ENCODE measurements around the gene ITCH.
"Not testable (repeated sequence)": the region's sequence is repeated elsewhere in the genome, so short reads cannot be mapped to it uniquely, and the experiment has no call there.

ITCH gene

GRCh38 chr20:34363465-34364222 lies 571 bp downstream of the ITCH start:
- H3K27ac ChIP-seq: peak overlapping the region; percentile 95 to 97
- TF ChIP-seq CTCF (IDR thresholded peaks at IDR 0.05): no peak
- no peak for DNase-seq (ENCODE audit: low spot score)
- peak overlapping the region; percentile 89 for H3K4me3 ChIP-seq

GRCh38 chr20:34364223-34364506 lies 1.1 kb downstream of the ITCH start:
- Histone ChIP-seq H3K4me3 (peak overlapping the region; percentile 89), H3K27ac (peak overlapping the region; percentile 95 to 97)
- DNase-seq (ENCODE audit: low spot score): no peak
- no peak for TF ChIP-seq CTCF (IDR thresholded peaks at IDR 0.05)

GRCh38 chr20:34365765-34366213 lies 2.7 kb downstream of the ITCH start:
- Histone ChIP-seq H3K27ac (no peak overlapping the region), H3K4me3 (no peak overlapping the region)
- DNase-seq (ENCODE audit: low spot score): no peak
- no peak for TF ChIP-seq CTCF (IDR thresholded peaks at IDR 0.05)

- DNase-seq (ENCODE audit: low spot score): peak; percentile 8
- no peak for TF ChIP-seq CTCF (IDR thresholded peaks at IDR 0.05)
- H3K4me3 ChIP-seq: peak overlapping the region; percentile 13
- H3K27ac ChIP-seq: no peak overlapping the region
Measured at GRCh38 chr20:34367155-34367554, 4.1 kb downstream of the ITCH start.

GRCh38 chr20:34367911-34368310 lies 4.8 kb downstream of the ITCH start:
- H3K27ac ChIP-seq; DNase-seq (ENCODE audit: low spot score); H3K4me3 ChIP-seq: not testable (repeated sequence)

- no peak for TF ChIP-seq CTCF (IDR thresholded peaks at IDR 0.05)
- H3K27ac ChIP-seq: no peak overlapping the region
- peak; percentile 3 for DNase-seq (ENCODE audit: low spot score)
- no peak overlapping the region for H3K4me3 ChIP-seq
Measured at GRCh38 chr20:34368547-34368946, 5.5 kb downstream of the ITCH start.

GRCh38 chr20:34369265-34369664 lies 6.2 kb downstream of the ITCH start:
- Histone ChIP-seq H3K4me3 (no peak overlapping the region), H3K27ac (no peak overlapping the region)
- DNase-seq (ENCODE audit: low spot score): peak; percentile 7
- no peak for TF ChIP-seq CTCF (IDR thresholded peaks at IDR 0.05)

Measured in coronary artery (tissue), 2 donors.